HepG2 (cell line): ENCODE data around the gene VWA1.

Experiments used
- CHD2 ChIP-seq: IDR thresholded peaks from 2 replicates; pipeline ENCODE4 v1.6.1; 2011; ENCODE audit warnings: low read depth, low read length, improper control_type of control experiment
- CREB1 ChIP-seq, 2 experiments: fragments of 450-650 bp in 1 of 2; IDR thresholded peaks; 2 replicates each; pipeline ENCODE4 v1.6.1; 2016 to 2017; ENCODE audit warnings: control low read depth in 1 of 2, mild to moderate bottlenecking in 1 of 2, missing compliant biosample characterization in 1 of 2, missing genetic modification characterization in 1 of 2
- GTF2F1 ChIP-seq: fragments of 150-350 bp; IDR thresholded peaks from 2 replicates; pipeline ENCODE4 v1.6.1; 2014; ENCODE audit warnings: low read length
- JUND ChIP-seq: sonication (generic); formaldehyde crosslinking; IDR thresholded peaks from 2 replicates; pipeline ENCODE4 v1.8.0; 2022; ENCODE audit warnings: mild to moderate bottlenecking, missing genetic modification reagents
- POLR2AphosphoS5 ChIP-seq: IDR thresholded peaks from 2 replicates; pipeline ENCODE4 v1.6.1; 2012; ENCODE audit warnings: low read depth, low read length
- RFX3 ChIP-seq: IDR thresholded peaks from 2 replicates; pipeline ENCODE4 v1.6.1; 2016; ENCODE audit warnings: missing biosample characterization, missing genetic modification reagents
- SNAPC2 ChIP-seq: sonication (generic); formaldehyde crosslinking; IDR thresholded peaks from 2 replicates; pipeline ENCODE4 v1.8.1; 2022; ENCODE audit warnings: mild to moderate bottlenecking, missing genetic modification reagents
- ZNF468 ChIP-seq: sonication (generic); formaldehyde crosslinking; IDR thresholded peaks from 2 replicates; pipeline ENCODE4 v1.8.0; 2022; ENCODE audit warnings: mild to moderate bottlenecking, moderate library complexity, missing genetic modification reagents
- TF ChIP-seq, protein P1 (sequence below): sonication (generic); formaldehyde crosslinking; IDR thresholded peaks from 2 replicates; pipeline ENCODE4 v1.5.0; 2020; ENCODE audit warnings: mild to moderate bottlenecking, missing genetic modification reagents, moderate library complexity
- TF ChIP-seq, protein P2 (sequence below): sonication (generic); formaldehyde crosslinking; IDR thresholded peaks from 2 replicates; pipeline ENCODE4 v1.4.0; 2020; ENCODE audit warnings: missing genetic modification reagents, mild to moderate bottlenecking, borderline replicate concordance

DNA sequence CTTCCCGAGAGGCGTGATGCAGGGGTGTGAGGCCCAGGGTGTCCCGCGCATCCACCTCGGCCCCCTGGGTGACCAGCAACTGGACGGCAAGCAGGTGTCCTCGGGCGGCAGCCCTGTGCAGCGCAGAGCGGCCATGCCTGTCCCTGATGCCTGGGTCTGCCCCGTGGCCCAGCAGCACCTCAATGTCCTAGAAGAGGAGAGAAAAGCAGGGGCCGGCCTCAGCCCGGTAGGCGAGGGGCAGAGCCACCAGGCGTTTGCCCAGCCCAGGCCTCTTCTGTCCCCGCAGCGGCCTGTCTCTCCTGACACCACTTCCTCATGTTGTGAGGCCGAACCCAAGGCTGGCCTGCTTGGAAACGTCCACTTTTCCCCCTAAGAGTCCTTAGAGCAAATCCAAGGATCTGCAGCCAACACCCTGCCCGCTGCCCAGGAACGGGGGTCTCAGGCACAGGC is 16.1 kb upstream of the VWA1 start:
- TF ChIP-seq JUND (CRISPR knock-in tag) = no peak
- TF ChIP-seq ZNF468 (CRISPR knock-in tag) = no peak
- no peak for TF ChIP-seq RFX3 (CRISPR knock-in tag)
- no peak for TF ChIP-seq SNAPC2 (CRISPR knock-in tag)
- no peak for TF ChIP-seq CHD2
- no peak for TF ChIP-seq POLR2AphosphoS5
- TF ChIP-seq, protein P1, sequence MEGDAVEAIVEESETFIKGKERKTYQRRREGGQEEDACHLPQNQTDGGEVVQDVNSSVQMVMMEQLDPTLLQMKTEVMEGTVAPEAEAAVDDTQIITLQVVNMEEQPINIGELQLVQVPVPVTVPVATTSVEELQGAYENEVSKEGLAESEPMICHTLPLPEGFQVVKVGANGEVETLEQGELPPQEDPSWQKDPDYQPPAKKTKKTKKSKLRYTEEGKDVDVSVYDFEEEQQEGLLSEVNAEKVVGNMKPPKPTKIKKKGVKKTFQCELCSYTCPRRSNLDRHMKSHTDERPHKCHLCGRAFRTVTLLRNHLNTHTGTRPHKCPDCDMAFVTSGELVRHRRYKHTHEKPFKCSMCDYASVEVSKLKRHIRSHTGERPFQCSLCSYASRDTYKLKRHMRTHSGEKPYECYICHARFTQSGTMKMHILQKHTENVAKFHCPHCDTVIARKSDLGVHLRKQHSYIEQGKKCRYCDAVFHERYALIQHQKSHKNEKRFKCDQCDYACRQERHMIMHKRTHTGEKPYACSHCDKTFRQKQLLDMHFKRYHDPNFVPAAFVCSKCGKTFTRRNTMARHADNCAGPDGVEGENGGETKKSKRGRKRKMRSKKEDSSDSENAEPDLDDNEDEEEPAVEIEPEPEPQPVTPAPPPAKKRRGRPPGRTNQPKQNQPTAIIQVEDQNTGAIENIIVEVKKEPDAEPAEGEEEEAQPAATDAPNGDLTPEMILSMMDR = no peak
- TF ChIP-seq GTF2F1 = no peak
- TF ChIP-seq, protein P2, sequence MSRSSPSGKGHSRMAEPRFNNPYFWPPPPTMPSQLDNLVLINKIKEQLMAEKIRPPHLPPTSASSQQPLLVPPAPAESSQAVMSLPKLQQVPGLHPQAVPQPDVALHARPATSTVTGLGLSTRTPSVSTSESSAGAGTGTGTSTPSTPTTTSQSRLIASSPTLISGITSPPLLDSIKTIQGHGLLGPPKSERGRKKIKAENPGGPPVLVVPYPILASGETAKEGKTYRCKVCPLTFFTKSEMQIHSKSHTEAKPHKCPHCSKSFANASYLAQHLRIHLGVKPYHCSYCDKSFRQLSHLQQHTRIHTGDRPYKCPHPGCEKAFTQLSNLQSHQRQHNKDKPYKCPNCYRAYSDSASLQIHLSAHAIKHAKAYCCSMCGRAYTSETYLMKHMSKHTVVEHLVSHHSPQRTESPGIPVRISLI = no peak
- TF ChIP-seq CREB1 (IDR thresholded peaks at IDR 0.05) = no peak
- no peak for TF ChIP-seq CREB1 (CRISPR knock-in tag; IDR thresholded peaks at IDR 0.05)
